HG03354 (cell line): ENCODE data around the gene GRIFIN.

ENCODE experiments used
- ATAC-seq: cut with Tn5 transposase; IDR thresholded peaks from one replicate; pipeline ENCODE4 v1.9.1; 2021; ENCODE audit warnings: mild to moderate bottlenecking; ENCODE audit not compliant: unreplicated experiment, poor library complexity, severe bottlenecking

The GRIFIN gene

DNA sequence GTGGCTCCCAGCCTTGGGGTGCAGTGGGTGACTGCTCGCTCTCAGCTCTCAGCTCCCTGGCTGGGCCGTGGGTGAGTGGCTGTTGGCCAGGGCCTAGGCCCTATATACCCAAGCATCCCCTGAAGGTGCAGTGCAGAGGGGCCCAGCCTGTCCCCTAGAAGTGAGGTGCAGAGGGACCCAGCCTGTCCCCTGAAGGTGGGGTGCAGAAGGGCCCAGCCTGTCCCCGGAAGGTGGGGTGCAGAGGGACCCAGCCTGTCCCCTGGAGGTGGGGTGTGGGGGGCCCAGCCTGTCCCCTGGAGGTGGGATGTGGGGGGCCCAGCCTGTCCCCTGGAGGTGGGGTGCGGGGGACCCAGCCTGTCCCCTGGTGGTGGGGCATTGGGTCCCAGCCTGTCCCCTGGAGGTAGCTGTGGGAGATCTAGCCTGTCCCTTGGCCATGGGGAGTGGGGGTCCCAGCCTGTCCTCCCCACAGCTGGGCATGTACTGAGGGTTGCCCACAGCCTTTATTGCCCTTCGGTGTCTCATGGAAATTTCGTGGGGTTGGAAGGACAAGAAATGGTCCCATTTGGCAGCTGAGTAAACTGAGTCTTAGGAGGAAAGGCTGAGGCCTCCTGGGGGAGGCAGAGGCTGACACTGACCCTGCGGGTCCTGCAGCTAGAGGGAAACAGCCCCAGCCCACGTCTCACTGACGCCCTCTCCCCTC lies 25.9 kb upstream of the GRIFIN start:
- no peak for ATAC-seq

- no peak for ATAC-seq
Observed at GRCh38 chr7:2500701-2501100, 24.5 kb upstream of the GRIFIN start.

DNA sequence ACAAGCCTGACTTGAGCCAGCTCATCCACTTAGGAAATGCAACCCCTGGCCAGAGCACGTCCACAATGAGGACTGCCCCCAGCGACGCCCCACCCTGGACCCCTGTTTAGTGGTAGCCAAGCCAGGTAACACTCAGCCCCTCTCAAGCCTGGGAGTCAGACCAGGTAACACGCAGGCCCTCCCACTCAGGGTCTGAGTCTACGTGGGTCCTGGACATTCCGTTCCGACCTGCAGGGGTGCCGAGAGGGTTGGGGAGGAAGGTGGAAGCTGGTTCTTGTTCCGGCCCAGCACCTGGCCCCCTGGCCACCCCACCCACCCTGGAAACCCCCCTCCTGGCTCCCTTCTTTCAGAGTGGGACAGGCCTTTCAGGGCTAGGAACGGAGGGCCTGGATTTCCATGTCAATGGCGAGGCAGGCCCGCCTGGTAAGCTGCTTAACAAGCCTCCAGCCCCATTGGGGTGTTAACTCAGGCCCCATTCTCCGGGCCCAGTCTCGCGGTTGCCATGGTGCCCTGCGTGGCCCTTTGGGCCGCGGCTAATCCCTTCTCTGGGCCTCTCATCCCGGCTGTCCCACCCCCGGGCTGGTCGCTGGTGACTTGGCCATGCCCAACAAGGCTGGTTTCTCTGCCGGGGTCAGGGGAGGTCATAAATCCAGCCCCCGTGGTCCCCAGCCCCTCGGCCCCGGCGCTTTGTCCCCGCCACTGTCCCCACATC lies 23.7 kb upstream of the GRIFIN start:
- no peak for ATAC-seq

DNA sequence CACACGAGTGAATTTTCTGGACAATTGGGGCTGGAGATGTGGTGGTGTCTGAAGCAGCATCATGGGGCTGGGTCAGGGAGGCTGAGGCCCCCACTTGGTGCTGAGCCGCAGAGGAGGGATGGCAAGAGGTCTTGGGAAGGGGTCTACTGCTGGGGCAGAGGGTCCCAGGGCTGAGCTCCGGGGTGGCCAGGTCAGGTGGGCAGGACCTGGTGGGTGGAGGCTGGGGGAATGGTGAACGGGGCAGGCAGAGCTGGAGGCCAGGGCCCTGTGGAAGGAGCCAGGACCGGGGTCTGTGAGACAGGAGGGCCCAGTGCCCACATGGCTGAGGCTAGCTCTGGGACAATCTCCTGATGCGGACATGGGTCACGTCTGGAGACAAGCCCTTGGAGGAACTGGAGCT lies 23.0 kb upstream of the GRIFIN start:
- no peak for ATAC-seq

GRCh38 chr7:2498708-2499107 lies 22.5 kb upstream of the GRIFIN start:
- no peak for ATAC-seq

- ATAC-seq = no peak
Observed at GRCh38 chr7:2497500-2498336, 21.5 kb upstream of the GRIFIN start.

DNA sequence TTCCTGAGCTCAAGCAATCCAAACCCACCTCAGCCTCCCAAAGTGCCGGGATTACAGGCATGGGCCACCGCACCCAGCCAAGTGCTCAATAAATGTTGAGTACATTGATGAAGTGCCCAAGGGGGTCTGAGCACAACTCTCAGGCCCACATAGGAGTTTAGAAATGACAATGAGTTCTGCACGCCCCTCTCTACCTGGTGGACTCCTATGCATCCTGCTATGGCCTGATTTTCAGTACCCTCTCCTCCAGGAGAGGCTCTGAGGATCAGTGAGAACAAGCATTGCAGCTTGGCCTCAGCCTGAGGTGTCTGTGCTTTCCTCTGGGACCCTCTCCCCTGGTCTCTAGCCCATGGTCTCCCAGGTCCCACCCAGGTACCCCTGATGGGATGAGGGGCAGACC lies 20.9 kb upstream of the GRIFIN start:
- ATAC-seq = no peak

DNA sequence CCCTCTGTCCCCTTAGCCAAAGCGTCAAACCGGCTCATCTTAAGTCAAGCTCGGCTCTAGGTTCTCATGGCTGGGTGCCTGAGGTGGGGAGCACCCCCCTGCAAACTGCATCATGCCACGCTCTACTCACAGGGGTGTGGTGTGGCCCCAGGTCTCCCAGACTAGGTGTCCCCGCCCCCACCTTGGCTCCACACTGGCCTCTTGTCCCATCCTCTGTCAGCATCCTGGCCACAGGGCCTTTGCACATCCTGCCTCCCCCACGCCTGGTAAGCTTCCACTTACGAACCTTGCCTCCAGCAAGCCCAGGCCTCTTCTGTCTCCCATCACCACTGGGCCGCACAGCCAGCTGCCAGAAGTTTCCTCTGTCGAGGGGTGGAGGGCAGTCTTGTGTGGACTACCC lies 20.2 kb upstream of the GRIFIN start:
- ATAC-seq = no peak

- ATAC-seq = no peak
Observed at GRCh38 chr7:2495418-2496299, 19.5 kb upstream of the GRIFIN start.

DNA sequence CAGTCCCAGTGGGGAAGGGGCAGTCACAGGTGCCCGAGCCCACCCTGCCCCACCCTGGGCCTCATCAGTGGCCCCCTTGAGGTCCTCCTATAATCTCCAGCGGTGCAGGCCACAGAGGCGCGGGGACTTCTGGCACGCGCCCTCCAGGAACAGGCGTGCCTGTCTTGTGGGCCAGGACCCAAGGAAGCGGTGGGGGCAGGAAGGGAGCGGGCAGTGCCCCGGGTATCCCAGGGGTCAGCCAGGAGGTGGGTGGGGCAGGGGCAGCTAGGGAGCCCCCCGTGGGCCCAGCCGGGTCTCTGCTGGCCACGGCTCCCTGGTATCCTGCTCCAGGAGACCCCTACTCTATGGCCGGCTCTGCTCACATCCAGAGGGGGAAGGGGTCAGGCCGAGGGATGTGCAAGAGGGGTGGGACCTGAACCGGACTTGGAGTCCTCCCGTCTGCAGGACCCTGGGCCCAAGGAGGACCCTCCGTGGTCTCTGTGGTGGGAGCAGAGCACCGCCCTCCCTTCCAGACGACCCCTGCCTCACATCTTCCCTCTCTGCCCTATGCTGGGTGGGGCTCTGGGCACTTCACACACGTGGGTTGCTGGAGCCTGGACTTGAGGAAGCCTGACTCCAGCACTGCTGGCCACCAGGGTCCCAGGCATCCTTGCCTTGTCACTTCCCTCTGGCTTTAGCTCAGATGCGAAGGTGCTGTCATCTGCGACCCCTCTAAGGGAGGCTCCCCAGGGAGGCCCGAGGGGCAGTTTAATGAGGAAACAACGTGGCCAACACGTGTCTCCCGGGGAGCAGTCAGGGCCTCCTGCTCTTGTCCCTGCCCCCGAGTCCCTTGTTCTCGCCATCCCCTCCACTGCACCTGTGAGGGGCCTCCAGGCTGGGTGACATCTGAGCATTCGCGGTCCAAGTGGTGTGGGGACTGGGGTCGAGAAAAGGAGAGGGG lies 18.3 kb upstream of the GRIFIN start:
- ATAC-seq = no peak

DNA sequence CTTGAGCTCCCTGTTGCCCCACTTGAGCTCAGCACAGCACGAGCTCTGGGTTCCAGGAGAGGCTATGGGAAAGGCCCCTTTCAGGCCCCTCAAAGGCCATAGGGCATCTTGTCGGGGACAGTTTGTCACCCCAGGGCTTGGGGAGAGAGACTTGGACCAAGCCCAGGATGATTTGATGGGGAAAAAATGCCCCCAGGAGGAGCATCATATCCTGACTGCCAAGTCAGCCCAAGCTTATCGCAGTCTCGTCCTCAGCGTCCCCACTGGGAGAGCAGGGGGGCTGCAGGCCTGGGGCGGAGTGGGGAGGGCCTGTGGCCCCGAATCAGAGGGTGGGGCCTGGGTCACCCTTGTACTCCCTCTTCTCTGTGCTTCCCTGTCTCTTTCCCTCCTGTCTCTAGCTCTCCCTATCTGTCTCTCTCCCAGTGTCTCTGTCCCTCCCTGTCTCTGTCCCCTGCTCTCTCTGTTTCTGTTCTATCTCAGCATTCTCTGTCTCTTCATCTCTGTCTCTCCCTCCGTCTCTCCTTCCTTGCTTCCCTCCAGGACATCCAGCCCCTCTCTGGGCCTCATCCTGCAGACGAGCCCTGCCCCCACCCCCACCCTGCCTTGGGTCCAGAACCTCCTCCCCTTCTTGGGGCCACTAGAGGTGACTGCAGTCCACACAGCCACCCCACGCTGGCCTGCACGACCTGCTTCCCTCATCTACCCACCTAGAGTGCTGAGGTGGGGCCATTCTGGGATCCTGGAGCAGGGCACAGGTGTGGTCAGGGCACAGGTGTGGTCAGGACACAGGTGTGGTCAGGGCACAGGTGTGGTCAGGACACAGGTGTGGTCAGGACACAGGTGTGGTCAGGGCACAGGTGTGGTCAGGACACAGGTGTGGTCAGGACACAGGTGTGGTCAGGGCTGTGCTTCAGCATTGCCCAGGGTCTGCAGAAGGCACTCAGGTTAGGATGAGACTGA lies 17.3 kb upstream of the GRIFIN start:
- ATAC-seq = no peak

DNA sequence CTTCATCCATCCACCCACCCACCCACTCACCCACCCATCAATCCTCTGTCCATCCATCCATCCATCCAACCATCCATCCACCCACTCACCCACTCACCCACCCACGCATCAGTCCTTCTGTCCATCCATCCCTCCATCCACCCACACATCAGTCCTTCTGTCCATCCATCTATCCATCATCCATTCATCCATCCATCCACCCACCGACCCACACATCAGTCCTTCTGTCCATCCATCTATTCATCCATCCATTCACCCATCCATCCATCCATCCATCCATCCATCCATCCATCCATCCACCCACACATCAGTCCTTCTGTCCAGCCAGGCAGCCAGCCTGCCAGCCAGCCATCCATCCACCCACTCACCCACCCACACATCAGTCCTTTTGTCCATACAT lies 15.8 kb upstream of the GRIFIN start:
- no peak for ATAC-seq

DNA sequence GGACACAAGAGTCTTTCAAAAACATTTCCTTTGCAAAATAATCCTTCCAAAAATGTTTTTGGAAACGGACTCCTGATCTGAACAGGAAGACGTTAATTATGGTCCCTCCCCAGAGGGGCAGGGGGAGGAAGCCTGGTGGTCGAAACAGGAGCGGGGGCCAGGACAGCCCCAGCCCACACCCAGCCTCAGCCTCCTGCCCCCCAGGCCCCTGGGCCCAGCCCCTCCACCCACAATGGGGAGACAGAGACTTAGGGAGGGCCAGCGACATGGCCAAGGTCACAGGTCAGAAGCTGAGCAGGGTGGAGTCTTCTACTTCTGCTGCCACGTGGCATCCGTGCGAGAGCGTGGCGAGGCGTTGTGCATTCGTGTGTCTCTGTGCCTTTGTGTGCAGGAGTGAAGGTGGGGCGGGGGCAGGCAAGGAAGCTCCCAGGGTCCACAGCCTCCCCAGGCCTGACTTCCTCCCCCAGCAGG lies 14.0 kb upstream of the GRIFIN start:
- no peak for ATAC-seq

DNA sequence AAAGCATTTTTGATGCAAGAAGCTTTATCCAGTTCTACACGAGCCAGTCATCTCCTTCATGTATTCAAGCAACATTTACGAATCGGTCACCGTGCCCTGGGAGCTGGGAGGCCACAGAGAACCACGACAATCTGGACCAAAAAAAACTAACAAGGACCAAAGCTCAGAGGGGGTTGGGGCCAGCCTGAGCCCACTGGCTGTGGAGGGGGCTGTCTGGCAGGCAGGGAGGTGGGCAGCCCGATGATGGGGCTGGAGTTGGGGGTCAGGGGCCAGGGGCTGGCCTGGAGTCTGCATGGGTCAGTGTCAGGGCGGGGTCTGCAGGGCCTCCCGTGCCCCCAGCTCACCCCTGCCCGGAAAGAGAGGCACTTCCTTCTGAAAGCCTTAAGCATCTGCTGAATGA lies 12.5 kb upstream of the GRIFIN start:
- ATAC-seq = no peak

- no peak for ATAC-seq
Observed at GRCh38 chr7:2488272-2488645, 12.1 kb upstream of the GRIFIN start.

DNA sequence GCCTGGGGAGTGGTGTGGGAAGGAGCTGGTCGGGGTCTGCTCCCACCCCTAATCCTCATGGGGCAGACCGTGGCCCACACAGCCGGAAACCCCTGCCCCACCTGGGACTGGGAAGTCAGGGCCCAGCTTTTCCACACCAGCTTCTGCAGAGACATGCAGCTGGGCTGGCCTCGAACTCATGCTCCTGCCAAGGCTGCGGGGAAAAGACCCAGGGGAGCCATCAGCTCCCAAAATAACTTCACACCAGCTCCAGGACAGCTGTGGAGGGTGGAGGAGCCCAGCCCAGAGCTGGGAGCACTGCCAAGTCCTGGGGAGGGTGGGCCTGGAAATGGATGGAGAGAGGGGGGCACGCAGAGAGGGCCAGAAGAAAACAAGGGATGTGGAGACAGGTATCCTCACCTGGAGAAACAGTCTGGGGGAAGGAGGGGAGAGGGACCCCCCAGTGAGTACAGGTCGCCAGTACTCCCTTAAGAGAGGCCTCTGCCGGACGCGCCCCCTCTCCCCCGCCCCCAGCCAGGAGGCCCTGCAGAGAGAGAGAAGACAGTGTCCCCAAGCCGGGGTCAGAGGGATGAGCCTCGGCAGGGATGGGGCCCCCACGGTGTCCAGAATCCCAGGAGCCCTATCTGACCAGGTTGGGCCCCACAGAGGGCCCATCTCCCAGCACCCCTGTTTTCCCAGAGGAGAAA lies 11.5 kb upstream of the GRIFIN start:
- no peak for ATAC-seq

DNA sequence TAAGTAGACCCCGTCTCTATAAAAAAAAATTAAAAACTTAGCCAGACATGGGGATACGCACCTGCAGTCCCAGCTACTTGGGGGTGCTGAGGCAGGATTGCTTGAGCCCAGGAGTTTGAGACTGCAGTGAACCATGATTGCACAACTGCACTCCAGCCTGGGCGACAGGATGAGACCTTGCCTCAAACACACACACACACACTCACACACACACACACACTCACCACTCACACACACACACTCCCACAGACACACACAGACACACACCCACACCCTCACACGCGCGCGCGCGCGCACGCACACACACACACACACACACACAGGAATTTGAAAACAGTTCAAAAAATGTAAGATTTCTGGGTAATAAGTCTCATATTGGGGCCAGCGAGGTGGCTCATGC lies 8.7 kb upstream of the GRIFIN start:
- no peak for ATAC-seq
